Heart left ventricle (tissue), 16 donors: ENCODE data around the gene AACS. TPM values are rescaled to one million over a fixed set of nuclear protein-coding genes. Genes with fewer than 3 reads are reported as not detected.
"Not testable (repeated sequence)": the region's sequence is repeated elsewhere in the genome, so short reads cannot be mapped to it uniquely, and the experiment has no call there.

Experiments used
- ATAC-seq, 4 donors: fragments of 200-7000 bp; cut with Tn5 transposase; one replicate each; pipeline ENCODE4 v1.9.1; 2020 to 2022; ENCODE audit warnings: moderate library complexity in 4 of 4, mild to moderate bottlenecking in 3 of 4, moderate number of reproducible peaks in 1 of 4
- DNase-seq, 5 donors: peaks; one replicate each; pipeline ENCODE4 v3.0.0-alpha.2; 2020
- H3K27ac ChIP-seq, 12 donors: fragments of 200-600 bp; sonication (generic) in 4 of 12; one replicate each; pipeline versions ENCODE4 v1.5.0 to v1.8.0; 2016 to 2022; ENCODE audit warnings: mild to moderate bottlenecking in 2 of 12
- H3K27me3 ChIP-seq, 9 donors: fragments of 200-600 bp; sonication (generic) in 2 of 9; one replicate each; pipeline versions ENCODE4 v1.5.1 to v1.8.0; 2016 to 2022; ENCODE audit warnings: mild to moderate bottlenecking in 3 of 9
- H3K36me3 ChIP-seq, 9 donors: fragments of 200-600 bp; sonication (generic) in 2 of 9; one replicate each; pipeline versions ENCODE4 v1.5.0 to v1.8.0; 2018 to 2022; ENCODE audit warnings: mild to moderate bottlenecking in 2 of 9
- H3K4me1 ChIP-seq, 12 donors: fragments of 200-600 bp; sonication (generic) in 4 of 12; one replicate each; pipeline versions ENCODE4 v1.5.0 to v1.8.0; 2016 to 2022; ENCODE audit warnings: mild to moderate bottlenecking in 3 of 12
- H3K4me3 ChIP-seq, 12 donors: fragments of 200-600 bp; sonication (generic) in 4 of 12; one replicate each; pipeline versions ENCODE4 v1.5.0 to v1.8.0; 2017 to 2022; ENCODE audit warnings: mild to moderate bottlenecking in 9 of 12, moderate library complexity in 4 of 12
- H3K9me3 ChIP-seq, 12 donors: fragments of 200-600 bp; sonication (generic) in 4 of 12; one replicate each; pipeline versions ENCODE4 v1.5.0 to v1.8.0; 2016 to 2022; ENCODE audit warnings: mild to moderate bottlenecking in 1 of 12
- CTCF ChIP-seq, 12 donors: fragments of 200-600 bp; sonication (generic) in 4 of 12; IDR thresholded peaks; one replicate each; pipeline versions ENCODE4 v1.5.0 to v1.8.0; 2018 to 2022; ENCODE audit warnings: antibody characterized with exemption in 12 of 12, mild to moderate bottlenecking in 5 of 12
- POLR2A ChIP-seq, 2 donors: fragments of 450-650 bp; IDR thresholded peaks; one replicate each; pipeline ENCODE4 v1.6.1; 2017; ENCODE audit warnings: antibody characterized with exemption in 2 of 2, mild to moderate bottlenecking in 2 of 2, moderate library complexity in 2 of 2
- WGBS, 4 donors: extraction: QIAGEN DNeasy Blood & Tissue Kit in 2 of 4; methylation state at CpG; one replicate each; pipeline versions ENCODE4 v1.1.5 to v1.1.7; 2013 to 2018; 5-methylcytosine and 5-hydroxymethylcytosine counted together
- intact Hi-C, 10 donors: fragments of 100-400 bp; cut with DNase I; formaldehyde crosslinking; loops; one replicate each; pipeline versions ENCODE4 v1.11.1 to v1.14.2; 2022
- polyA plus RNA-seq, 2 donors: library from polyadenylated mRNA; stranded (reverse); fragments of 200-250 nt; gene quantifications; one replicate each; pipeline ENCODE4 v1.2.3, GENCODE V29; 2013
- total RNA-seq, 9 donors: library from RNA; depleted of rRNA in 2 of 9; stranded (reverse); fragments of >200 nt in 2 of 9; fragmentation: NEBNext Ultra II Directional in 3 of 9; extraction: Animal tissue kit (Norgen Biotek cat#: 25700) in 3 of 9; gene quantifications; one replicate each; pipeline versions ENCODE4 v1.1.0 to v1.2.4, GENCODE V29; 2016 to 2023
- donor health status: ischemic (EF 13 %, LVEDD 7.1; RV severe dilation, severe dysfunction).
- donor health status: healthy with polysubstance abuse.
- donor health status: DM: no; HTN: yes; CAD: no.
- donor health status: DM: no; HTN: no; CAD: no.
- donor health status: ischemic (EF 25% LVEDD 6.9; RV normal size, moderate dysfunction).
- donor health status: ischemic (EF 25% LVEDD 5.7; RV mildly dilated, moderate dysfunction).
- donor health status: healthy.
- donor health status: DM: yes; HTN: yes; CAD: no.
- donor health status: ischemic (EF 35%, LVEDD 5.7; RV mildly dilated, moderate dysfunction).
- donor health status: nonischemic (EF 11% LVEDD 7.7; RV severe dilation, severe dysfunction).
- donor health status: DM: yes; HTN: yes; CAD: no.
- donor health status: PGD.
- donor health status: ischemic (EF 29% LVEDD 5.4; RV normal size, mild dysfunction).
- donor health status: nonischemic (EF 23%, LVEDD 6.1; RV moderate dilation, normal function).

The AACS gene
- total and polyA plus RNA-seq, 11 donors, result 7.4 to 19.3 (median 12.4) TPM

GRCh38 chr12:125024949-125025563 is 40.2 kb upstream of the AACS start:
- Histone ChIP-seq H3K36me3 (peaks cover 0 to 5% (median 0%) of the 10 kb centered on the region in 9 donors), H3K9me3 (no peaks in the 10 kb centered on the region), H3K4me3 (no peak overlapping the region), H3K27me3 (no peaks in the 10 kb centered on the region), H3K27ac (no peak overlapping the region), H3K4me1 (no peaks in the 10 kb centered on the region)
- WGBS, 4 donors, result 94 to 95% (median 95%) methylated on average over 41 to 43 of the region's 43 CpGs
- no peak for ATAC-seq
- no peak for DNase-seq
- TF ChIP-seq CTCF (IDR thresholded peaks at IDR 0.05) (no peak), POLR2A (IDR thresholded peaks at IDR 0.05) (no peak)
- intact Hi-C loops, result no loop called here

- no peaks in the 10 kb centered on the region for H3K27me3 ChIP-seq
- TF ChIP-seq POLR2A (IDR thresholded peaks at IDR 0.05) (no peak), CTCF (IDR thresholded peaks at IDR 0.05) (no peak)
- 84 to 89% (median 87%) methylated on average over 9 of the region's 9 CpGs for WGBS, 4 donors
- no peaks in the 10 kb centered on the region for H3K4me1 ChIP-seq
- DNase-seq (no peak), ATAC-seq (no peak)
- H3K9me3 ChIP-seq, result no peaks in the 10 kb centered on the region
- intact Hi-C loops, result no loop called here
- H3K36me3 ChIP-seq, result peaks cover 0 to 5% (median 0%) of the 10 kb centered on the region in 9 donors
- H3K27ac ChIP-seq, result no peak overlapping the region
- no peak overlapping the region for H3K4me3 ChIP-seq
Measured at GRCh38 chr12:125025606-125026235, 39.5 kb upstream of the AACS start.

GRCh38 chr12:125028106-125028505 is 37.1 kb upstream of the AACS start:
- TF ChIP-seq POLR2A (IDR thresholded peaks at IDR 0.05), result no peak
- no peak for TF ChIP-seq CTCF (IDR thresholded peaks at IDR 0.05)
- Histone ChIP-seq H3K27me3 (no peaks in the 10 kb centered on the region), H3K4me1 (no peaks in the 10 kb centered on the region), H3K27ac (no peak overlapping the region), H3K4me3 (no peak overlapping the region), H3K36me3 (peaks cover 0 to 5% (median 0%) of the 10 kb centered on the region in 9 donors), H3K9me3 (no peaks in the 10 kb centered on the region)
- ATAC-seq (no peak), DNase-seq (no peak)
- intact Hi-C loops, result no loop called here
- 92 to 95% (median 93%) methylated on average over 8 of the region's 8 CpGs for WGBS, 4 donors

GRCh38 chr12:125029761-125030358 is 35.4 kb upstream of the AACS start:
- intact Hi-C loops, result no loop called here
- Histone ChIP-seq H3K4me3 (no peak overlapping the region), H3K9me3 (peaks cover 0 to 5% (median 0%) of the 10 kb centered on the region in 12 donors), H3K27me3 (no peaks in the 10 kb centered on the region), H3K4me1 (no peaks in the 10 kb centered on the region), H3K36me3 (peaks cover 0 to 5% (median 0%) of the 10 kb centered on the region in 9 donors), H3K27ac (no peak overlapping the region)
- no peak for DNase-seq
- ATAC-seq, result no peak
- 69 to 88% (median 78%) methylated on average over 7 of the region's 7 CpGs for WGBS, 4 donors
- no peak for TF ChIP-seq POLR2A (IDR thresholded peaks at IDR 0.05)
- TF ChIP-seq CTCF (IDR thresholded peaks at IDR 0.05), result no peak

- H3K9me3 ChIP-seq, intact Hi-C loops, H3K4me3 ChIP-seq, H3K36me3 ChIP-seq, ATAC-seq, H3K27ac ChIP-seq, H3K27me3 ChIP-seq, H3K4me1 ChIP-seq, DNase-seq: not testable (repeated sequence)
- WGBS, 4 donors, result 62 to 84% (median 77%) methylated on average over 9 of the region's 9 CpGs
Measured at GRCh38 chr12:125031471-125031870, 33.8 kb upstream of the AACS start.
